Fibroblast of mammary gland (primary cell): ENCODE measurements around the gene CYP27C1.
A peak's percentile ranks its signal among the peaks of the same experiment; 100 is the strongest.

Source experiments
- DNase-seq: peaks from one replicate; pipeline ENCODE4 v3.0.0-alpha.2; 2010; ENCODE audit warnings: low read depth
- H3K4me3 ChIP-seq: 2 replicates; pipeline ENCODE4 v1.5.1; 2011; ENCODE audit warnings: low read depth, mild to moderate bottlenecking, low read length, moderate library complexity; ENCODE audit not compliant: control insufficient read depth
- CTCF ChIP-seq: conservative IDR thresholded peaks from 2 replicates; pipeline ENCODE4 v1.5.1; 2011; ENCODE audit warnings: low read depth, low read length, inconsistent platforms; ENCODE audit not compliant: control insufficient read depth, insufficient read depth

CYP27C1 gene

GRCh38 chr2:127196998-127197397, 23.1 kb downstream of the CYP27C1 start:
- DNase-seq: no peak
- TF ChIP-seq CTCF: peak; percentile 33
- no peak overlapping the region for H3K4me3 ChIP-seq

GRCh38 chr2:127196549-127196948, 23.6 kb downstream of the CYP27C1 start:
- no peak for TF ChIP-seq CTCF
- no peak for DNase-seq
- H3K4me3 ChIP-seq: no peak overlapping the region

DNA sequence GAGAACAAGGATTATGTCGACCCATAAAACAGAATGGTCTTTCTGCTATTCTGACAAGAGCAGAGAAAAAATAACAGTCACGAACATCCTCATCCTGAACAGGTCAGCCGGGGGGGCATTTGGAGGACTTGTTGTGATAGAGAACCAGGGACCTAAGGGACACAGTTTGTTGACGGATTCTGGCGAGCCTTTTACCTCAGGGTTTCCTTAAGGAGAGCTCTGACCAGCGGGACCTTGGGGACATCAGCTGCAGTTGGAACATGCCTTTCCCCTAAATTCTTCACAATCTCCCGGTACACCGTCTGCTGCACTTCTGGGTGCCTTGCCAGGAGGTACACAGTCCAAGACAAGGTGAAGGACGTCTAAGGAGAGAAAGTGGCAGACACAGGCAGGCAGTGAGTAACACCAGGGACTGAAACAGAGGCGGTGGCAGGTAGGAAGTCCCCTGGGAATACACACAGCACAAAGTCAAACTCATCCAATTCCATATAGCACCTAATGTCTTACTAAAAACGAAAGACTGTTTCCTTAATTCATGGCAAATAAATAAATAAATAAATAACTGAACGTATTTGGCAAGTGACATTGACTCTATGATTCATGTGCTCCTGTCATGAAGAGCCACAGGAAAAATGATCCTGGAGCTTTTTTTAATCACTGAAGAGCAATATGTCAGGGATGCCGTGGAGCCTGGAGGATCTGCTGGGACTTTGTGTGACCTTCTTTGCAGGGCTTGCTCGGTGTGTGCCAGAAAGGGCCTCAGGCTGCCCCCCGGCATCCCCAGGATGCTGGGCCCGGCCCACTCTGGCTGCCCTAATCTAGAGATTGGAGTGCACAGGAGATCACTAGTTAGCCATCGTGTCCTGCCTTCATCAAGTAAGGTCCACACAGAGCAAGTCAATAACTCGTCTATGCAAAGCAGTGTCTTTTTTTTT, 24.7 kb downstream of the CYP27C1 start:
- no peak for DNase-seq
- H3K4me3 ChIP-seq: no peak overlapping the region
- no peak for TF ChIP-seq CTCF

DNA sequence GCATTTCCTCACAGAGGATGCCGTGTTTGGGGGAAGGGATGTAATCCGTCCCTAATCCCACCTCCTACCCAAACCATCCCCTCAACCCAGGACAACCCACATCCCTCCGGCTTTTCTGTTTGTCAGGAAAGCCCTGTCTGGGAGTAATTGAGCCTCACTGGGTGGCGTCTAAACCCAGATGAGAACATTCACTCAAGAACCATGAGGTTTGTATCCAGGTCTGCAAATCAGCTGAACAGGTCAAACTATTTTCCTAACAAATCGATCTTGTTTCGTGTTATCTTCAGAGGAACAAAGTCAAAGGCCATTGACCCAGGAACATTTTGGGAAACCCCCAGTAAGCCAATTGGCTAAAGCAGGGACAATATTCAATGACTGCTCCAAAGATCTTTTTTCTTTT, 25.7 kb downstream of the CYP27C1 start:
- no peak for DNase-seq
- TF ChIP-seq CTCF: no peak
- no peak overlapping the region for H3K4me3 ChIP-seq

GRCh38 chr2:127193967-127194280, 26.2 kb downstream of the CYP27C1 start:
- H3K4me3 ChIP-seq: no peak overlapping the region
- peak; percentile 30 for DNase-seq
- no peak for TF ChIP-seq CTCF

DNA sequence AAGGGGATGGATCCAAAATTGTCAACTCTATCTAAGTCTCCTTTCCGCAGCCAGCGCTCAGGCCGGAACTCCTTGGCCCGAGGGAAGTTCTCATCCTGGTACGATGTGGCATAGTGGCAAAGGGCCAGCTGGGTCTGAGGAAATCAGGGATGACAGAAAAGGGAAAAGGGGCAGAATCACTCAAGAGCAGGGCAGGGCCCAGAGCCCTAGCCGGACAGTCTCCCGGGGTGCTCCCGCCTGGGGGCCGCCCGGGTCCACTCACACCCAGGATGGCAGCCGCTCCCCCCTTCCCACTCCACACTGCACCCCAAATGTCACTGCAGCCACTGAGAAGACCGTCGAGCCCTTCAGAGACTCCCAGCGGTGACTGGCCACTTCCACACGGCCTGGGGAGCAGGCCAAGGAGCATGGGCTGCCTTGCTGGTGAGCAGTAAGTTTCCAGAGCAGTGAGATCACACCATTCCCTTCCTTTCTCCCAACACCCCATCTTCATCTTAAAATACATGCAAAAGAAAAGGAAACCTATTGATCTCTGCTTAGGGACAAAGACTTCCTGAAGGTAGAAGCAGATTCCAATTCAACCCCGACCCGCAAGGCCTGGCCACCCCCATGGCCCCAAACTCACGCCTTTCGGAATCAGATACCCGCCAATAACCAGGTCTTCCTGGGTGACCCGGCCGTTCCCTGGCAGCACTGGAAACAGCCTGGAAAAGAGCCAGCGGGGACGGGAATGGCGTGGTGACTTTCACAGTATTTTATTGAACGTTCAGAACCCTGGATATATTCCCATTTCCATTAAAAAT, 26.7 kb downstream of the CYP27C1 start:
- H3K4me3 ChIP-seq: no peak overlapping the region
- DNase-seq: peak; percentile 16
- TF ChIP-seq CTCF: no peak
